ENCODE data around the gene FARS2. TPM values are rescaled to one million over a fixed set of nuclear protein-coding genes. Genes with fewer than 3 reads are reported as not detected.

Gene FARS2
- total and polyA plus RNA-seq, 11 donors: 11.4 to 24.6 (median 20.5) TPM

- no peaks in the 10 kb centered on the region for H3K27me3 ChIP-seq
- no peak overlapping the region for H3K4me3 ChIP-seq
- ATAC-seq (peak in 1 of 4 donors; percentile 33), DNase-seq (no peak)
- TF ChIP-seq CTCF (IDR thresholded peaks at IDR 0.05): no peak
- TF ChIP-seq POLR2A (IDR thresholded peaks at IDR 0.05): no peak
- intact Hi-C loops (cut with DNase I): loop anchor here in 3 of 10 donors (10.0 kb wide), 3 partner anchors 196 to 526 kb away; no protein-coding TSS in a partner anchor
- WGBS, 4 donors: 72 to 83% (median 80%) methylated on average over 14 of the region's 14 CpGs
- no peak overlapping the region for H3K27ac ChIP-seq
- H3K36me3 ChIP-seq: no peaks in the 10 kb centered on the region
- peaks cover 0 to 16% (median 9%) of the 10 kb centered on the region in 12 donors for H3K4me1 ChIP-seq
- no peaks in the 10 kb centered on the region for H3K9me3 ChIP-seq
These were observed 208.0 kb downstream of the FARS2 start for GRCh38 chr6:5469101-5469846.

GRCh38 chr6:5471044-5471443, 209.7 kb downstream of the FARS2 start:
- Histone ChIP-seq H3K36me3 (no peaks in the 10 kb centered on the region), H3K27me3 (no peaks in the 10 kb centered on the region), H3K4me1 (peaks cover 0 to 16% (median 9%) of the 10 kb centered on the region in 12 donors), H3K9me3 (no peaks in the 10 kb centered on the region), H3K4me3 (no peak overlapping the region), H3K27ac (peak overlapping the region in 1 of 12 donors; percentile 28)
- DNase-seq (peak; percentile 45 to 65 (median 60)), ATAC-seq (peak; percentile 75 to 87 (median 86))
- 8 to 13% (median 9%) methylated on average over 8 of the region's 8 CpGs for WGBS, 4 donors
- intact Hi-C loops (cut with DNase I): loop anchor here in 8 of 10 donors (1.0 to 10.0 kb wide), 13 partner anchors 194 to 1076 kb away; partner anchors contain the start of gene NRN1 (in 1 of the 8)
- peak; percentile 68 to 94 (median 86) for TF ChIP-seq CTCF (IDR thresholded peaks at IDR 0.05)
- no peak for TF ChIP-seq POLR2A (IDR thresholded peaks at IDR 0.05)

- Histone ChIP-seq H3K27ac (no peak overlapping the region), H3K9me3 (no peaks in the 10 kb centered on the region), H3K4me3 (no peak overlapping the region), H3K36me3 (no peaks in the 10 kb centered on the region), H3K4me1 (peaks cover 0 to 13% (median 9%) of the 10 kb centered on the region in 12 donors), H3K27me3 (no peaks in the 10 kb centered on the region)
- WGBS, 4 donors: 68 to 86% (median 82%) methylated on average over 12 of the region's 12 CpGs
- peak in 1 of 4 donors; percentile 36 for ATAC-seq
- TF ChIP-seq CTCF (IDR thresholded peaks at IDR 0.05): no peak
- no peak for TF ChIP-seq POLR2A (IDR thresholded peaks at IDR 0.05)
- no peak for DNase-seq
- intact Hi-C loops (cut with DNase I): loop anchor here in 8 of 10 donors (1.0 to 10.0 kb wide), 13 partner anchors 193 to 1075 kb away; partner anchors contain the start of gene NRN1 (in 1 of the 8)
These were observed 210.5 kb downstream of the FARS2 start for GRCh38 chr6:5471637-5472398.

- Histone ChIP-seq H3K27ac (no peak overlapping the region), H3K4me3 (no peak overlapping the region), H3K27me3 (no peaks in the 10 kb centered on the region), H3K36me3 (no peaks in the 10 kb centered on the region), H3K4me1 (peaks cover 0 to 15% (median 8%) of the 10 kb centered on the region in 12 donors), H3K9me3 (no peaks in the 10 kb centered on the region)
- 89 to 99% (median 97%) methylated on average over 2 of the region's 2 CpGs for WGBS, 4 donors
- intact Hi-C loops (cut with DNase I): loop anchor here in 8 of 10 donors (5.0 to 10.0 kb wide), 10 partner anchors 192 to 1075 kb away; partner anchors contain the start of gene NRN1 (in 1 of the 8)
- no peak for ATAC-seq
- no peak for DNase-seq
- no peak for TF ChIP-seq POLR2A (IDR thresholded peaks at IDR 0.05)
- no peak for TF ChIP-seq CTCF (IDR thresholded peaks at IDR 0.05)
These were observed 211.3 kb downstream of the FARS2 start for GRCh38 chr6:5472571-5472970.
